ENCODE measurements around the gene JMJD1C.

- TF ChIP-seq, protein P1, sequence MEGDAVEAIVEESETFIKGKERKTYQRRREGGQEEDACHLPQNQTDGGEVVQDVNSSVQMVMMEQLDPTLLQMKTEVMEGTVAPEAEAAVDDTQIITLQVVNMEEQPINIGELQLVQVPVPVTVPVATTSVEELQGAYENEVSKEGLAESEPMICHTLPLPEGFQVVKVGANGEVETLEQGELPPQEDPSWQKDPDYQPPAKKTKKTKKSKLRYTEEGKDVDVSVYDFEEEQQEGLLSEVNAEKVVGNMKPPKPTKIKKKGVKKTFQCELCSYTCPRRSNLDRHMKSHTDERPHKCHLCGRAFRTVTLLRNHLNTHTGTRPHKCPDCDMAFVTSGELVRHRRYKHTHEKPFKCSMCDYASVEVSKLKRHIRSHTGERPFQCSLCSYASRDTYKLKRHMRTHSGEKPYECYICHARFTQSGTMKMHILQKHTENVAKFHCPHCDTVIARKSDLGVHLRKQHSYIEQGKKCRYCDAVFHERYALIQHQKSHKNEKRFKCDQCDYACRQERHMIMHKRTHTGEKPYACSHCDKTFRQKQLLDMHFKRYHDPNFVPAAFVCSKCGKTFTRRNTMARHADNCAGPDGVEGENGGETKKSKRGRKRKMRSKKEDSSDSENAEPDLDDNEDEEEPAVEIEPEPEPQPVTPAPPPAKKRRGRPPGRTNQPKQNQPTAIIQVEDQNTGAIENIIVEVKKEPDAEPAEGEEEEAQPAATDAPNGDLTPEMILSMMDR (IDR thresholded peaks at IDR 0.05; ENCODE audit: low read depth, low read length, poor library complexity, severe bottlenecking), result no peak
- no peak for TF ChIP-seq EZH2phosphoT487 (IDR thresholded peaks at IDR 0.05; ENCODE audit: borderline replicate concordance, low read length)
Measured at GRCh38 chr10:63414481-63415260, 51.1 kb downstream of the JMJD1C start.
